Skeletal muscle tissue (tissue), 4 donors: ENCODE measurements around the gene WNT3. TPM values are rescaled to one million over a fixed set of nuclear protein-coding genes. Genes with fewer than 3 reads are reported as not detected.

ENCODE experiments used
- H3K27ac ChIP-seq: one replicate; pipeline ENCODE4 v1.7.0; 2013; ENCODE audit warnings: mild to moderate bottlenecking, low read depth, low read length, inconsistent platforms
- H3K27me3 ChIP-seq, 3 donors: one replicate each; pipeline ENCODE4 v1.7.0; 2013; ENCODE audit warnings: low read length in 3 of 3; ENCODE audit not compliant: control insufficient read depth in 3 of 3, insufficient read depth in 3 of 3
- H3K36me3 ChIP-seq, 3 donors: one replicate each; pipeline ENCODE4 v1.7.0; 2013; ENCODE audit warnings: low read length in 3 of 3; ENCODE audit not compliant: control insufficient read depth in 3 of 3, insufficient read depth in 3 of 3
- H3K4me1 ChIP-seq, 3 donors: one replicate each; pipeline ENCODE4 v1.7.0; 2013; ENCODE audit warnings: low read length in 3 of 3, mild to moderate bottlenecking in 3 of 3; ENCODE audit not compliant: control insufficient read depth in 3 of 3, insufficient read depth in 3 of 3
- H3K4me3 ChIP-seq, 3 donors: one replicate each; pipeline ENCODE4 v1.7.0; 2013; ENCODE audit warnings: low read length in 3 of 3
- H3K9ac ChIP-seq, 3 donors: one replicate each; pipeline ENCODE4 v1.7.0; 2013; ENCODE audit warnings: low read length in 3 of 3, mild to moderate bottlenecking in 3 of 3, moderate library complexity in 2 of 3, low read depth in 1 of 3
- H3K9me3 ChIP-seq, 3 donors: one replicate each; pipeline ENCODE4 v1.7.0; 2013; ENCODE audit warnings: low read length in 3 of 3; ENCODE audit not compliant: control insufficient read depth in 3 of 3
- total RNA-seq: library from RNA; depleted of rRNA; stranded (reverse); fragments of >200 nt; gene quantifications from one replicate; pipeline ENCODE4 v1.2.3, GENCODE V29; 2014
- donor health status: Osteomylitis.

The WNT3 gene
- total RNA-seq, 1 donor from 2014 or later, result 1.0 TPM

- no peaks in the 10 kb centered on the region for H3K36me3 ChIP-seq
- H3K9me3 ChIP-seq, result no peaks in the 10 kb centered on the region
- H3K4me3 ChIP-seq, result no peak overlapping the region
Measured at GRCh38 chr17:46776298-46777005, 42.0 kb downstream of the WNT3 start.

GRCh38 chr17:46774108-46774737 is 44.3 kb downstream of the WNT3 start:
- no peak overlapping the region for H3K9ac ChIP-seq
- H3K27ac ChIP-seq, result no peak overlapping the region
- H3K9me3 ChIP-seq, result no peaks in the 10 kb centered on the region
- peaks cover 22 to 77% (median 46%) of the 10 kb centered on the region in 3 donors for H3K27me3 ChIP-seq
- no peaks in the 10 kb centered on the region for H3K36me3 ChIP-seq
- peaks cover 5 to 16% (median 15%) of the 10 kb centered on the region in 3 donors for H3K4me1 ChIP-seq
- no peak overlapping the region for H3K4me3 ChIP-seq

More at GRCh38 chr17:46776298-46777005, 42.0 kb downstream of the WNT3 start:
- Histone ChIP-seq H3K4me1 (peaks cover 4 to 6% (median 5%) of the 10 kb centered on the region in 3 donors), H3K9ac (no peak overlapping the region), H3K27me3 (peaks cover 24 to 63% (median 30%) of the 10 kb centered on the region in 3 donors), H3K27ac (no peak overlapping the region)

GRCh38 chr17:46773676-46774075 is 44.8 kb downstream of the WNT3 start:
- peaks cover 5 to 16% (median 15%) of the 10 kb centered on the region in 3 donors for H3K4me1 ChIP-seq
- peaks cover 20 to 78% (median 51%) of the 10 kb centered on the region in 3 donors for H3K27me3 ChIP-seq
- no peak overlapping the region for H3K9ac ChIP-seq
- no peak overlapping the region for H3K4me3 ChIP-seq
- H3K36me3 ChIP-seq, result no peaks in the 10 kb centered on the region
- H3K9me3 ChIP-seq, result no peaks in the 10 kb centered on the region
- no peak overlapping the region for H3K27ac ChIP-seq

GRCh38 chr17:46773221-46773605 is 45.3 kb downstream of the WNT3 start:
- H3K9me3 ChIP-seq, result no peaks in the 10 kb centered on the region
- H3K9ac ChIP-seq, result no peak overlapping the region
- no peaks in the 10 kb centered on the region for H3K36me3 ChIP-seq
- H3K27ac ChIP-seq, result no peak overlapping the region
- peaks cover 20 to 77% (median 53%) of the 10 kb centered on the region in 3 donors for H3K27me3 ChIP-seq
- no peak overlapping the region for H3K4me3 ChIP-seq
- H3K4me1 ChIP-seq, result peaks cover 5 to 16% (median 15%) of the 10 kb centered on the region in 3 donors

- H3K4me1 ChIP-seq, result peaks cover 5 to 16% (median 15%) of the 10 kb centered on the region in 3 donors
- peak overlapping the region; percentile 43 to 56 (median 43) for H3K4me3 ChIP-seq
- no peak overlapping the region for H3K9ac ChIP-seq
- H3K36me3 ChIP-seq, result no peaks in the 10 kb centered on the region
- no peak overlapping the region for H3K27ac ChIP-seq
- no peaks in the 10 kb centered on the region for H3K9me3 ChIP-seq
- peaks cover 20 to 75% (median 49%) of the 10 kb centered on the region in 3 donors for H3K27me3 ChIP-seq
Measured at GRCh38 chr17:46772475-46773220, 45.8 kb downstream of the WNT3 start.

- Histone ChIP-seq H3K9ac (peak overlapping the region in 1 of 3 donors; percentile 40), H3K36me3 (no peaks in the 10 kb centered on the region), H3K4me1 (peaks cover 5 to 16% (median 15%) of the 10 kb centered on the region in 3 donors), H3K4me3 (peak overlapping the region; percentile 43 to 56 (median 43)), H3K27ac (no peak overlapping the region), H3K9me3 (no peaks in the 10 kb centered on the region), H3K27me3 (peaks cover 20 to 68% (median 51%) of the 10 kb centered on the region in 3 donors)
Measured at GRCh38 chr17:46771561-46772474, 46.7 kb downstream of the WNT3 start.

- H3K36me3 ChIP-seq, result no peaks in the 10 kb centered on the region
- H3K9me3 ChIP-seq, result no peaks in the 10 kb centered on the region
- H3K4me3 ChIP-seq, result peak overlapping the region in 2 of 3 donors; percentile 41 to 43
- H3K9ac ChIP-seq, result no peak overlapping the region
- H3K27ac ChIP-seq, result no peak overlapping the region
- H3K27me3 ChIP-seq, result peaks cover 13 to 60% (median 48%) of the 10 kb centered on the region in 3 donors
- peaks cover 5 to 16% (median 15%) of the 10 kb centered on the region in 3 donors for H3K4me1 ChIP-seq
Measured at GRCh38 chr17:46770818-46771560, 47.5 kb downstream of the WNT3 start.

GRCh38 chr17:46770439-46770817 is 48.1 kb downstream of the WNT3 start:
- H3K27ac ChIP-seq, result no peak overlapping the region
- H3K36me3 ChIP-seq, result no peaks in the 10 kb centered on the region
- H3K27me3 ChIP-seq, result peaks cover 12 to 58% (median 46%) of the 10 kb centered on the region in 3 donors
- H3K4me3 ChIP-seq, result no peak overlapping the region
- no peak overlapping the region for H3K9ac ChIP-seq
- H3K4me1 ChIP-seq, result peaks cover 6 to 20% (median 17%) of the 10 kb centered on the region in 3 donors
- no peaks in the 10 kb centered on the region for H3K9me3 ChIP-seq
